ENCODE results near the gene SRRT. TPM values are rescaled to one million over a fixed set of nuclear protein-coding genes. Genes with fewer than 3 reads are reported as not detected.

The SRRT gene
- total RNA-seq, 1 donor from 2014 or later = 302 TPM

DNA sequence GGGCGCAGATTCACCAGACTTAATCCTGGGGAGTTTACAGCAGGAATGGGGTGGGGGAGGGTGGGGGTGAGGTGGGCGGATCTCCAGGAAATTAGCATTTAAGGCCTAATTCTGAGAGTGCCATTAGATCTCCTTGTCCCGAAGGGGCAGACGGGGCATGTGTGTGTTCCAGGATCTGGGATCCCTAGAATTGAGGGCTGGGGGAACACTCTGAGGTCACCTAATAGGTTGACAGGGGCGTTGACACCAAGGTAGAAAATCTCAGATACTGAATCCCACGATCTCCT is 38.1 kb upstream of the SRRT start:
- no peak for DNase-seq (ENCODE audit: low spot score, unreplicated experiment)
- H3K36me3 Mint-ChIP-seq (ENCODE audit: insufficient read depth) = no peaks in the 10 kb centered on the region
- no peaks in the 10 kb centered on the region for H3K9me3 Mint-ChIP-seq (ENCODE audit: low read depth)
- H3K4me3 Mint-ChIP-seq (ENCODE audit: low read depth) = peak overlapping the region; percentile 68
- no peak for TF ChIP-seq CTCF (IDR thresholded peaks at IDR 0.05; ENCODE audit: unreplicated experiment)
- peak overlapping the region; percentile 95 for H3K27ac Mint-ChIP-seq
- peaks cover 36% of the 10 kb centered on the region for H3K4me1 Mint-ChIP-seq (ENCODE audit: low read depth)
- H3K27me3 Mint-ChIP-seq = no peaks in the 10 kb centered on the region

- H3K9me3 Mint-ChIP-seq (ENCODE audit: low read depth) = no peaks in the 10 kb centered on the region
- H3K27ac Mint-ChIP-seq = peak overlapping the region; percentile 92
- TF ChIP-seq CTCF (IDR thresholded peaks at IDR 0.05; ENCODE audit: unreplicated experiment) = no peak
- no peaks in the 10 kb centered on the region for H3K36me3 Mint-ChIP-seq (ENCODE audit: insufficient read depth)
- DNase-seq (ENCODE audit: low spot score, unreplicated experiment) = peak; percentile 64
- peak overlapping the region; percentile 68 for H3K4me3 Mint-ChIP-seq (ENCODE audit: low read depth)
- H3K4me1 Mint-ChIP-seq (ENCODE audit: low read depth) = peaks cover 35% of the 10 kb centered on the region
- H3K27me3 Mint-ChIP-seq = no peaks in the 10 kb centered on the region
Observed at GRCh38 chr7:100837099-100837836, 37.6 kb upstream of the SRRT start.

DNA sequence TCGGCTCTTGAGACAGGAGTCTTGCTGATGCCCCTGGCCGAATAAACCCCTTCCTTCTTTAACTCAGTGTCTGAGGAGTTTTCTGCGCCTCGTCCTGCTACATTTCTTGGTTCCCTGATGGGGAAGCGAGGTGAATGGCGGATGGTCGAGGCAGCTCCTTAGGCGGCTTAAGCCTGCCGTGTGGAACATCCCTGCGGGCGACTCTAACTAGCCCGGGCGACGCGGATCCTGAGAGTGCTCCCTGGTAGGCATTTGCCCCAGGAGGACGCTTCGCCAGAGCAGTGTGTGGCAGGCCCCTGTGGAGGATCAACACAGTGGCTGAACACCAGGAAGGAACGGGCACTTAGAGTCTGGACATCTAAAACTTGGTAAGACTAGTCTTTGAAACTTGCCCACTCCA is 35.5 kb upstream of the SRRT start:
- no peaks in the 10 kb centered on the region for H3K9me3 Mint-ChIP-seq (ENCODE audit: low read depth)
- no peak overlapping the region for H3K27ac Mint-ChIP-seq
- H3K36me3 Mint-ChIP-seq (ENCODE audit: insufficient read depth) = no peaks in the 10 kb centered on the region
- no peak for TF ChIP-seq CTCF (IDR thresholded peaks at IDR 0.05; ENCODE audit: unreplicated experiment)
- no peaks in the 10 kb centered on the region for H3K27me3 Mint-ChIP-seq
- H3K4me3 Mint-ChIP-seq (ENCODE audit: low read depth) = no peak overlapping the region
- peaks cover 31% of the 10 kb centered on the region for H3K4me1 Mint-ChIP-seq (ENCODE audit: low read depth)
- DNase-seq (ENCODE audit: low spot score, unreplicated experiment) = no peak

GRCh38 chr7:100840470-100841100 is 34.3 kb upstream of the SRRT start:
- H3K4me1 Mint-ChIP-seq (ENCODE audit: low read depth) = peaks cover 30% of the 10 kb centered on the region
- no peaks in the 10 kb centered on the region for H3K27me3 Mint-ChIP-seq
- no peak for DNase-seq (ENCODE audit: low spot score, unreplicated experiment)
- H3K27ac Mint-ChIP-seq = peak overlapping the region; percentile 73
- no peaks in the 10 kb centered on the region for H3K36me3 Mint-ChIP-seq (ENCODE audit: insufficient read depth)
- peak overlapping the region; percentile 14 for H3K4me3 Mint-ChIP-seq (ENCODE audit: low read depth)
- no peaks in the 10 kb centered on the region for H3K9me3 Mint-ChIP-seq (ENCODE audit: low read depth)
- TF ChIP-seq CTCF (IDR thresholded peaks at IDR 0.05; ENCODE audit: unreplicated experiment) = no peak

- H3K4me3 Mint-ChIP-seq (ENCODE audit: low read depth) = no peak overlapping the region
- no peak overlapping the region for H3K27ac Mint-ChIP-seq
- no peak for DNase-seq (ENCODE audit: low spot score, unreplicated experiment)
- H3K4me1 Mint-ChIP-seq (ENCODE audit: low read depth) = peaks cover 3% of the 10 kb centered on the region
- no peaks in the 10 kb centered on the region for H3K36me3 Mint-ChIP-seq (ENCODE audit: insufficient read depth)
- no peaks in the 10 kb centered on the region for H3K27me3 Mint-ChIP-seq
- H3K9me3 Mint-ChIP-seq (ENCODE audit: low read depth) = no peaks in the 10 kb centered on the region
- TF ChIP-seq CTCF (IDR thresholded peaks at IDR 0.05; ENCODE audit: unreplicated experiment) = no peak
Observed at GRCh38 chr7:100847360-100847759, 27.5 kb upstream of the SRRT start.

Data from progenitor cell of endocrine pancreas (in vitro differentiated cells).